HepG2 (cell line): ENCODE results near the gene CCL22.

ENCODE experiments used
- CCDC6 ChIP-seq: sonication (generic); formaldehyde crosslinking; IDR thresholded peaks from 2 replicates; pipeline ENCODE4 v1.8.1; 2022; ENCODE audit warnings: mild to moderate bottlenecking, missing genetic modification reagents, moderate library complexity
- HMGXB4 ChIP-seq, 2 experiments: sonication (generic) in 1 of 2; formaldehyde crosslinking in 1 of 2; IDR thresholded peaks; 2 replicates each; pipeline versions ENCODE4 v1.4.0 to v1.6.1; 2018 to 2020; ENCODE audit warnings: missing genetic modification reagents in 2 of 2, borderline replicate concordance in 1 of 2, low read depth in 1 of 2, mild to moderate bottlenecking in 1 of 2, missing biosample characterization in 1 of 2
- IRF2 ChIP-seq: IDR thresholded peaks from 2 replicates; pipeline ENCODE4 v1.6.1; 2018; ENCODE audit warnings: missing genetic modification reagents, missing compliant biosample characterization
- POLR2A ChIP-seq, 2 experiments: IDR thresholded peaks; 2 replicates each; pipeline ENCODE4 v1.6.1; 2011; ENCODE audit warnings: low read depth in 2 of 2, low read length in 2 of 2, mild to moderate bottlenecking in 1 of 2, moderate library complexity in 1 of 2; ENCODE audit not compliant: insufficient read depth in 1 of 2
- POLR2AphosphoS5 ChIP-seq: IDR thresholded peaks from 2 replicates; pipeline ENCODE4 v1.6.1; 2012; ENCODE audit warnings: low read depth, low read length
- SNRNP70 ChIP-seq: fragments of 200-400 bp; formaldehyde crosslinking; IDR thresholded peaks from 2 replicates; pipeline ENCODE4 v1.6.1; 2017; ENCODE audit warnings: mild to moderate bottlenecking, low read depth, low read length, moderate library complexity
- ZNF609 ChIP-seq: sonication (generic); formaldehyde crosslinking; IDR thresholded peaks from 2 replicates; pipeline ENCODE4 v1.4.0; 2020; ENCODE audit warnings: mild to moderate bottlenecking, missing genetic modification reagents, borderline replicate concordance
- ZNF615 ChIP-seq: sonication (generic); formaldehyde crosslinking; IDR thresholded peaks from 2 replicates; pipeline ENCODE4 v1.5.0; 2020; ENCODE audit warnings: mild to moderate bottlenecking, missing genetic modification reagents, borderline replicate concordance

- TF ChIP-seq CCDC6 (CRISPR knock-in tag) (no peak), ZNF615 (no peak), SNRNP70 (no peak), IRF2 (CRISPR knock-in tag) (no peak), ZNF609 (no peak), POLR2A (IDR thresholded peaks at IDR 0.05; ENCODE audit: insufficient read depth in 1 of 2, low read depth in 2 of 2, low read length in 2 of 2) (no peak), POLR2AphosphoS5 (no peak), HMGXB4 (CRISPR knock-in tag; IDR thresholded peaks at IDR 0.05; ENCODE audit: borderline replicate concordance in 1 of 2, low read depth in 1 of 2) (no peak)
These were observed 2.6 kb upstream of the CCL22 start for GRCh38 chr16:57355898-57356414.
